ENCODE data around the gene MOSMO. TPM values are rescaled to one million over a fixed set of nuclear protein-coding genes. Genes with fewer than 3 reads are reported as not detected.
A peak's percentile ranks its signal among the peaks of the same experiment; 100 is the strongest.

MOSMO gene
- total RNA-seq, 1 experiment from 2014 or later, result 27.6 TPM

DNA sequence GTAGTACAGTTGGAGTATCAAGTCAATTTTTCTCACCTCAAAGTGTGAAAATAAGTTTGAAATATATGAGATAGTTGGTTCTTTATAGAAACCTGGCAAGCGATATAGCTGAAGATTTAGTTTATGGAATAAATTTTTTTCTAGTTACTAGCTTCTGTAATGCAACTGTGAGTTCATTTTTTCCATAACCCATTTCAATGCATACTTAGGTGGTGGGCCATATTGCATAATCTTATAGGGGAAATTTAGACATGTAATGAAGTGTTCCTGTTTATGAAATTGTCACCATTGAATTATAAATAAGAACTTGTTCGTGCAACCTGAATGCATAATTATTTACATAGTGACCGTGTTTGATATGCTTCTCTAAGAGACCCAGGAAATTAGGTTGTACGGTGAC is 9.0 kb downstream of the MOSMO start (continued):
- TF ChIP-seq, protein P1, sequence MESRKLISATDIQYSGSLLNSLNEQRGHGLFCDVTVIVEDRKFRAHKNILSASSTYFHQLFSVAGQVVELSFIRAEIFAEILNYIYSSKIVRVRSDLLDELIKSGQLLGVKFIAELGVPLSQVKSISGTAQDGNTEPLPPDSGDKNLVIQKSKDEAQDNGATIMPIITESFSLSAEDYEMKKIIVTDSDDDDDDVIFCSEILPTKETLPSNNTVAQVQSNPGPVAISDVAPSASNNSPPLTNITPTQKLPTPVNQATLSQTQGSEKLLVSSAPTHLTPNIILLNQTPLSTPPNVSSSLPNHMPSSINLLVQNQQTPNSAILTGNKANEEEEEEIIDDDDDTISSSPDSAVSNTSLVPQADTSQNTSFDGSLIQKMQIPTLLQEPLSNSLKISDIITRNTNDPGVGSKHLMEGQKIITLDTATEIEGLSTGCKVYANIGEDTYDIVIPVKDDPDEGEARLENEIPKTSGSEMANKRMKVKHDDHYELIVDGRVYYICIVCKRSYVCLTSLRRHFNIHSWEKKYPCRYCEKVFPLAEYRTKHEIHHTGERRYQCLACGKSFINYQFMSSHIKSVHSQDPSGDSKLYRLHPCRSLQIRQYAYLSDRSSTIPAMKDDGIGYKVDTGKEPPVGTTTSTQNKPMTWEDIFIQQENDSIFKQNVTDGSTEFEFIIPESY (IDR thresholded peaks at IDR 0.05; ENCODE audit: extremely low read depth, insufficient replicate concordance, low read length), result no peak
- TF ChIP-seq ZFX (IDR thresholded peaks at IDR 0.05) (no peak), SRF (IDR thresholded peaks at IDR 0.05; ENCODE audit: low read depth) (no peak), CBX3 (IDR thresholded peaks at IDR 0.05; ENCODE audit: low read depth) (no peak), JUND (IDR thresholded peaks at IDR 0.05) (no peak), ELF1 (IDR thresholded peaks at IDR 0.05; ENCODE audit: borderline replicate concordance, low read depth) (no peak), ZNF274 (IDR thresholded peaks at IDR 0.05; ENCODE audit: low read depth, low read length) (no peak), EZH2phosphoT487 (IDR thresholded peaks at IDR 0.05; ENCODE audit: borderline replicate concordance) (no peak)

DNA sequence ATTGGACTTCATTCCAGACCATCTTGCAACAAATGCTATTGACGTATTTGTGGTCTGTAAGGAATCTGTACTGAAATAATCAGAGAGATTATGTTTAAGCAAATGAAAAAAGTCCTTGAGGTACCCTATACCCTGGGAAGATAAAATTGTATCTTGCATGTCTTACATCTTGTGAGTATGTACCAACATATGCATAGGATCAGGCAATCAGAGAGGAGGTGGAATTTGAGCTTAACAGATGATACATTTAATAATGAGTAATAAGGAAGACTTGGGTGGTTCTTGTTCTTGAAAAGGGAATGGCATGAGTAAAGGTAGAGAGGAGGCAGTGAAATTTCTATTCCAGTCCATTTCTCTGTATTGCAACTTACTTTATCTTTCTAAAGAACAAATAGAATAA is 10.6 kb downstream of the MOSMO start:
- CTCF ChIA-PET, result interaction anchor here (2.8 kb wide), 1 partner anchor 59 kb away, joined by 14 read pairs; no protein-coding TSS in a partner anchor
- intact Hi-C loops (cut with micrococcal nuclease), result no loop called here
- H3K79me2 ChIP-seq (ENCODE audit: insufficient read depth, low read length), result peaks cover 97% of the 10 kb centered on the region
- ATAC-seq, result no peak
- no peaks in the 10 kb centered on the region for H3K27me3 ChIP-seq (ENCODE audit: insufficient read depth, low read length)
- peak overlapping the region; percentile 18; the same call in 1 of the 2 replicates for H3K4me2 ChIP-seq (ENCODE audit: low read length)
- no TSS peak for BruUV-seq (replicated peaks)
- DNase-seq (ENCODE audit: low read depth, low spot score), result no peak
- H4K20me1 ChIP-seq (ENCODE audit: insufficient read depth), result no peaks in the 10 kb centered on the region
- H3K4me1 ChIP-seq (ENCODE audit: control insufficient read depth in 1 of 2, insufficient read depth in 2 of 2, low read length in 2 of 2), result peaks cover 63 to 86% of the 10 kb centered on the region in 2 experiments
- no peaks in the 10 kb centered on the region for H3K36me3 ChIP-seq (ENCODE audit: control insufficient read depth in 1 of 2, insufficient read depth in 2 of 2, low read length in 2 of 2)
- POLR2A ChIA-PET, result interaction anchor here (0.6 to 1.1 kb wide), 2 partner anchors 9 to 59 kb away, joined by 3 read pairs; no protein-coding TSS in a partner anchor
- no peak overlapping the region for H3K9ac ChIP-seq (ENCODE audit: low read length)
- H3K9me2 ChIP-seq (ENCODE audit: insufficient read depth), result no peaks in the 10 kb centered on the region
- RAD21 ChIA-PET (ENCODE audit: low non-redundant PET in 1 of 2, low total read pairs in 2 of 2, uncharacterized antibody in 2 of 2, unreplicated experiment in 2 of 2), result no interaction called here
- no peak overlapping the region for H3K4me3 ChIP-seq (replicated peaks in 1 of 2; ENCODE audit: low read depth in 1 of 2, low read length in 2 of 2)
- H3K9me3 ChIP-seq (ENCODE audit: control insufficient read depth in 1 of 2, insufficient read depth in 1 of 2, low read depth in 1 of 2, low read length in 2 of 2), result no peaks in the 10 kb centered on the region
- H2AFZ ChIP-seq (ENCODE audit: low read depth, low read length, poor library complexity, severe bottlenecking), result no peak overlapping the region
- no peak overlapping the region for H3K27ac ChIP-seq (ENCODE audit: low read depth, low read length)
- TF ChIP-seq FOSL1 (IDR thresholded peaks at IDR 0.05; ENCODE audit: low read depth), result no peak
- TF ChIP-seq ZNF274 (IDR thresholded peaks at IDR 0.05; ENCODE audit: low read depth, low read length), result no peak
- TF ChIP-seq EZH2 (IDR thresholded peaks at IDR 0.05), result no peak
- no peak for TF ChIP-seq POLR2A (IDR thresholded peaks at IDR 0.05; ENCODE audit: borderline replicate concordance, extremely low read depth, insufficient read depth, insufficient read length)
- TF ChIP-seq, protein P2, sequence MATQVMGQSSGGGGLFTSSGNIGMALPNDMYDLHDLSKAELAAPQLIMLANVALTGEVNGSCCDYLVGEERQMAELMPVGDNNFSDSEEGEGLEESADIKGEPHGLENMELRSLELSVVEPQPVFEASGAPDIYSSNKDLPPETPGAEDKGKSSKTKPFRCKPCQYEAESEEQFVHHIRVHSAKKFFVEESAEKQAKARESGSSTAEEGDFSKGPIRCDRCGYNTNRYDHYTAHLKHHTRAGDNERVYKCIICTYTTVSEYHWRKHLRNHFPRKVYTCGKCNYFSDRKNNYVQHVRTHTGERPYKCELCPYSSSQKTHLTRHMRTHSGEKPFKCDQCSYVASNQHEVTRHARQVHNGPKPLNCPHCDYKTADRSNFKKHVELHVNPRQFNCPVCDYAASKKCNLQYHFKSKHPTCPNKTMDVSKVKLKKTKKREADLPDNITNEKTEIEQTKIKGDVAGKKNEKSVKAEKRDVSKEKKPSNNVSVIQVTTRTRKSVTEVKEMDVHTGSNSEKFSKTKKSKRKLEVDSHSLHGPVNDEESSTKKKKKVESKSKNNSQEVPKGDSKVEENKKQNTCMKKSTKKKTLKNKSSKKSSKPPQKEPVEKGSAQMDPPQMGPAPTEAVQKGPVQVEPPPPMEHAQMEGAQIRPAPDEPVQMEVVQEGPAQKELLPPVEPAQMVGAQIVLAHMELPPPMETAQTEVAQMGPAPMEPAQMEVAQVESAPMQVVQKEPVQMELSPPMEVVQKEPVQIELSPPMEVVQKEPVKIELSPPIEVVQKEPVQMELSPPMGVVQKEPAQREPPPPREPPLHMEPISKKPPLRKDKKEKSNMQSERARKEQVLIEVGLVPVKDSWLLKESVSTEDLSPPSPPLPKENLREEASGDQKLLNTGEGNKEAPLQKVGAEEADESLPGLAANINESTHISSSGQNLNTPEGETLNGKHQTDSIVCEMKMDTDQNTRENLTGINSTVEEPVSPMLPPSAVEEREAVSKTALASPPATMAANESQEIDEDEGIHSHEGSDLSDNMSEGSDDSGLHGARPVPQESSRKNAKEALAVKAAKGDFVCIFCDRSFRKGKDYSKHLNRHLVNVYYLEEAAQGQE (IDR thresholded peaks at IDR 0.05; ENCODE audit: low read depth), result no peak
- no peak for TF ChIP-seq ZFX (IDR thresholded peaks at IDR 0.05)
- no peak for TF ChIP-seq POLR2AphosphoS5 (IDR thresholded peaks at IDR 0.05; ENCODE audit: low read depth, low read length)
- no peak for TF ChIP-seq TCF7L2 (IDR thresholded peaks at IDR 0.05; ENCODE audit: borderline replicate concordance, extremely low read depth, insufficient read depth, insufficient read length)
- no peak for TF ChIP-seq EGR1 (IDR thresholded peaks at IDR 0.05; ENCODE audit: low read depth)
- TF ChIP-seq CEBPB (IDR thresholded peaks at IDR 0.05; ENCODE audit: low read depth), result no peak
- TF ChIP-seq, protein P1 (IDR thresholded peaks at IDR 0.05; ENCODE audit: extremely low read depth, insufficient replicate concordance, low read length), result no peak
